HUES64 (cell line): ENCODE results near the gene NETO2.
"Not testable (repeated sequence)": the region's sequence is repeated elsewhere in the genome, so short reads cannot be mapped to it uniquely, and the experiment has no call there.

Experiments
- H3K27ac ChIP-seq: 2 replicates; pipeline ENCODE4 v1.7.0; 2013; ENCODE audit warnings: low read depth, low read length, inconsistent platforms
- H3K27me3 ChIP-seq: 2 replicates; pipeline ENCODE4 v1.6.1; 2013; ENCODE audit warnings: mild to moderate bottlenecking, low read length; ENCODE audit not compliant: insufficient read depth
- H3K36me3 ChIP-seq: 2 replicates; pipeline ENCODE4 v1.6.1; 2013; ENCODE audit warnings: mild to moderate bottlenecking, low read length; ENCODE audit not compliant: insufficient read depth
- H3K4me1 ChIP-seq: 2 replicates; pipeline ENCODE4 v1.6.1; 2013; ENCODE audit warnings: mild to moderate bottlenecking, low read length, moderate library complexity; ENCODE audit not compliant: insufficient read depth
- H3K4me3 ChIP-seq: 2 replicates; pipeline ENCODE4 v1.5.1; 2013; ENCODE audit warnings: mild to moderate bottlenecking, low read length, moderate library complexity
- H3K9ac ChIP-seq: 2 replicates; pipeline ENCODE4 v1.6.1; 2013; ENCODE audit warnings: mild to moderate bottlenecking, low read depth, low read length
- H3K9me3 ChIP-seq: 2 replicates; pipeline ENCODE4 v1.6.1; 2013; ENCODE audit warnings: low read depth, low read length; ENCODE audit not compliant: insufficient read depth
- WGBS: fragments of 150-250, 120-280 bp; methylation state at CpG from one replicate; pipeline ENCODE4 v1.1.7; 2013; ENCODE audit warnings: missing lambda C conversion rate; 5-methylcytosine and 5-hydroxymethylcytosine counted together

NETO2 gene

GRCh38 chr16:47063011-47063724, 80.6 kb downstream of the NETO2 start:
- Histone ChIP-seq H3K27ac (no peak overlapping the region), H3K9me3 (no peaks in the 10 kb centered on the region), H3K9ac (no peak overlapping the region), H3K4me1 (no peaks in the 10 kb centered on the region), H3K27me3 (no peaks in the 10 kb centered on the region), H3K4me3 (no peak overlapping the region), H3K36me3 (no peaks in the 10 kb centered on the region)
- WGBS, result 96% methylated on average over 7 of the region's 7 CpGs

GRCh38 chr16:47061204-47061603, 82.5 kb downstream of the NETO2 start:
- Histone ChIP-seq H3K27ac (no peak overlapping the region), H3K27me3 (no peaks in the 10 kb centered on the region), H3K9ac (no peak overlapping the region), H3K4me1 (no peaks in the 10 kb centered on the region), H3K9me3 (no peaks in the 10 kb centered on the region), H3K4me3 (no peak overlapping the region), H3K36me3 (no peaks in the 10 kb centered on the region)
- 92% methylated on average over 12 of the region's 12 CpGs for WGBS

- no peaks in the 10 kb centered on the region for H3K27me3 ChIP-seq
- H3K4me1 ChIP-seq, result no peaks in the 10 kb centered on the region
- H3K4me3 ChIP-seq, result no peak overlapping the region
- H3K36me3 ChIP-seq, result no peaks in the 10 kb centered on the region
- 96% methylated on average over 3 of the region's 3 CpGs for WGBS
- no peaks in the 10 kb centered on the region for H3K9me3 ChIP-seq
- H3K27ac ChIP-seq, result no peak overlapping the region
- H3K9ac ChIP-seq, result no peak overlapping the region
These were observed 83.1 kb downstream of the NETO2 start for GRCh38 chr16:47060596-47060995.

- H3K4me3 ChIP-seq, result no peak overlapping the region
- H3K4me1 ChIP-seq, result no peaks in the 10 kb centered on the region
- WGBS, result 93% methylated on average over 5 of the region's 7 CpGs
These were observed 83.8 kb downstream of the NETO2 start for GRCh38 chr16:47059991-47060390.

GRCh38 chr16:47059130-47059529, 84.6 kb downstream of the NETO2 start:
- not testable (repeated sequence) for H3K27me3 ChIP-seq, H3K9me3 ChIP-seq, H3K9ac ChIP-seq, H3K4me3 ChIP-seq, H3K4me1 ChIP-seq, H3K27ac ChIP-seq, H3K36me3 ChIP-seq
- 91% methylated on average over 2 of the region's 2 CpGs for WGBS

More at GRCh38 chr16:47059991-47060390, 83.8 kb downstream of the NETO2 start:
- Histone ChIP-seq H3K9me3 (no peaks in the 10 kb centered on the region), H3K36me3 (no peaks in the 10 kb centered on the region), H3K27ac (no peak overlapping the region), H3K27me3 (no peaks in the 10 kb centered on the region), H3K9ac (no peak overlapping the region)

GRCh38 chr16:47058295-47059086, 85.3 kb downstream of the NETO2 start:
- Histone ChIP-seq H3K9ac (no peak overlapping the region), H3K4me1 (no peaks in the 10 kb centered on the region), H3K9me3 (no peaks in the 10 kb centered on the region), H3K4me3 (no peak overlapping the region), H3K27me3 (no peaks in the 10 kb centered on the region), H3K27ac (no peak overlapping the region), H3K36me3 (no peaks in the 10 kb centered on the region)
- WGBS, result 93% methylated on average over 12 of the region's 14 CpGs

- no peaks in the 10 kb centered on the region for H3K4me1 ChIP-seq
- H3K9ac ChIP-seq, result no peak overlapping the region
- H3K4me3 ChIP-seq, result no peak overlapping the region
- 88% methylated on average over 5 of the region's 5 CpGs for WGBS
- H3K9me3 ChIP-seq, result no peaks in the 10 kb centered on the region
- H3K36me3 ChIP-seq, result no peaks in the 10 kb centered on the region
- H3K27me3 ChIP-seq, result no peaks in the 10 kb centered on the region
- no peak overlapping the region for H3K27ac ChIP-seq
These were observed 86.1 kb downstream of the NETO2 start for GRCh38 chr16:47057630-47057993.

- WGBS, result 87% methylated on average over 4 of the region's 4 CpGs
- H3K9ac ChIP-seq, result no peak overlapping the region
- H3K4me3 ChIP-seq, result no peak overlapping the region
- no peak overlapping the region for H3K27ac ChIP-seq
- H3K9me3 ChIP-seq, result no peaks in the 10 kb centered on the region
- H3K27me3 ChIP-seq, result no peaks in the 10 kb centered on the region
- no peaks in the 10 kb centered on the region for H3K4me1 ChIP-seq
- no peaks in the 10 kb centered on the region for H3K36me3 ChIP-seq
These were observed 86.8 kb downstream of the NETO2 start for GRCh38 chr16:47056688-47057629.

GRCh38 chr16:47056061-47056460, 87.7 kb downstream of the NETO2 start:
- not testable (repeated sequence) for H3K27ac ChIP-seq, H3K27me3 ChIP-seq, H3K9ac ChIP-seq, H3K9me3 ChIP-seq, H3K4me1 ChIP-seq, H3K36me3 ChIP-seq, H3K4me3 ChIP-seq
- 95% methylated on average over 13 of the region's 14 CpGs for WGBS

GRCh38 chr16:47055136-47055885, 88.4 kb downstream of the NETO2 start:
- Histone ChIP-seq H3K9ac (no peak overlapping the region), H3K4me1 (no peaks in the 10 kb centered on the region), H3K9me3 (no peaks in the 10 kb centered on the region), H3K27ac (no peak overlapping the region), H3K36me3 (no peaks in the 10 kb centered on the region), H3K27me3 (no peaks in the 10 kb centered on the region), H3K4me3 (no peak overlapping the region)
- 91% methylated on average over 26 of the region's 26 CpGs for WGBS
